ENCODE data around the gene GYG2.
"Not testable (repeated sequence)": the region's sequence is repeated elsewhere in the genome, so short reads cannot be mapped to it uniquely, and the experiment has no call there.

DNA sequence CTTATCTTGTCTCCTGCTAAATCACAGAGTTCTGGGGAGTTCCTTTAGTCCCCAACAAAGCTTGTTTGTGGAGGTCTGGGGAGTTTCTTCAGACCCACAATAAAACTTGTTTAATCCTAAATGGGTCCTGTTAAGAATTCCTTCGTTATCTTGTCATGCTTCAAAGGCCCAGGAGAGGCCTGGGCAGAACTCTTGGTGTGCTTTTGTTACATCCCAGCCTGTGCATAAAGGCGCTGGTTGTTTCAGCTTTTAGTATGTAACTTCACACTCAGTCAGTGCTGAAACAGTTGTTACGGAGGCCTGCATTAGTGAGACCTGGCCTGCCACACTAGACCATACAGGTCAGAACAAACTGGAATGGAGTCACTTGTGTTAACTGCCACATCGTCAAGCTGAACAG, 97.5 kb downstream of the GYG2 start:
- not testable (repeated sequence) for TF ChIP-seq POLR2AphosphoS5, CTCF (IDR thresholded peaks at IDR 0.05)

Data from breast epithelium (tissue), 3 donors.